ENCODE results near the gene CASZ1.
A peak's percentile ranks its signal among the peaks of the same experiment; 100 is the strongest.

Gene CASZ1

DNA sequence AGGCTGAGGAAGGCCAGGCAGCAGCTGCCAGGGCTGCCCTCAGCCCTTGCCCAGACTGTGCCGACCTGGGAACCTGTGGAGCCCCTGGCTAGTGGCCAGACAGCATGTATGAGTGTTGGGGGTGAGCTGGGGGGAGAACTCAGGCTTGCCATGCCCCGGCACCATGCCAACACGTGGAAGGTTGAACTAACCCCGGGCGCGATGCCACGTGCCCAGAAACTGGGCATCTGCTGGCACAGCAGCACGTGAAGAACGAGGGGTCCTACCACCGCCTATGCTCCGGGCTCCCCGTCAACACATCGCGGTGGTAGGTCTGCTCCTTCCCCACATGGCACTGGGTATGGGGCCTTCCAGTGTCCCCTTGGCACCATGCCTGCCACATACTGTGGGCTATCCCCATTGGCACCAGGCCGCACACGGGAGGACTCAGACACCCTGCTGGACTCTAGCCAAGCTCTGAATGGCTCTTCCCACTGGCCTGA lies 68.7 kb downstream of the CASZ1 start:
- DNase-seq (ENCODE audit: low read depth): no peak

GRCh38 chr1:10726355-10726754 lies 70.1 kb downstream of the CASZ1 start:
- DNase-seq (ENCODE audit: low read depth): no peak

- DNase-seq (ENCODE audit: low read depth): peak; percentile 26
Observed at GRCh38 chr1:10724948-10725847, 71.2 kb downstream of the CASZ1 start.

DNA sequence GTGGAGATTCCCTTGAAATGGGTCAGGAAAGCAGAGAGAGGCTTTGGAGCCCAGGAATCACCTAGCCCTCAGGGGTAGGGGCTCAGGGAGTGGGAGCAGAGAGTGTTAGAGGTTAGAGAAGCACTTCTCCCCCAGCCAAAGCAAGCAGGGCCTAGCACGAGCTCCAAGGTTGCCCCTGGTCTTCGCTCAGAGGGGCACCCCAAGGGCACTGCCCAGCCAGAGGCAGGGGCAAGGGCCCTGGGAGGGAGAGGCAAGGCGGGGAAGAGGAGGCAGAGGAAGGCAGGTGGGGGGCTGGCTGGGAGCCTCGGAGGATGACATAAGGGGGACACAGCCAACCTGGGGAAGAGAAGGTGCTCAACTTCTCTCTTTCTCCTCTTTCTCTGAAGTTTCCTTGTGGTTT lies 71.9 kb downstream of the CASZ1 start:
- DNase-seq (ENCODE audit: low read depth): no peak

GRCh38 chr1:10724052-10724494 lies 72.4 kb downstream of the CASZ1 start:
- DNase-seq (ENCODE audit: low read depth): no peak

DNA sequence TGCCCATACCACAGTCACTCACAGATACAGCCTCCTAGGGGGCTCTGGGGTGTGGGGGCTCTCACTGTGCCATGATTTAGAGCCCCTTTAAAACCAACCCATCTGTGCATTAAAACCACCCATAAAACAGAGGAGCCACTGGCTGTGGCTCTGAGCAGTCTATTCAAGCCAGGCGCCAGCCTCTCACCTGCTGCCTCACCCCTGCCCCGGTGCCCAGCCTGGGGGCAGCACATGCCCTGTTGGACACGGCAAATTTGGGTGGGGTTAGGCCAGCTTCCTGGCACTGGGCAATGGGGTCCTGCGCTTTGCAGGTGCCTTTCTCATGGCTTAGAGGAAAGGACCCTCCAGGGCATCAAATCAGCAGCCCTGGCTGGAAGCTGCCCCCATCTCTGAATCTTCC lies 73.1 kb downstream of the CASZ1 start:
- no peak for DNase-seq (ENCODE audit: low read depth)

GRCh38 chr1:10722803-10723202 lies 73.6 kb downstream of the CASZ1 start:
- DNase-seq (ENCODE audit: low read depth): no peak

DNA sequence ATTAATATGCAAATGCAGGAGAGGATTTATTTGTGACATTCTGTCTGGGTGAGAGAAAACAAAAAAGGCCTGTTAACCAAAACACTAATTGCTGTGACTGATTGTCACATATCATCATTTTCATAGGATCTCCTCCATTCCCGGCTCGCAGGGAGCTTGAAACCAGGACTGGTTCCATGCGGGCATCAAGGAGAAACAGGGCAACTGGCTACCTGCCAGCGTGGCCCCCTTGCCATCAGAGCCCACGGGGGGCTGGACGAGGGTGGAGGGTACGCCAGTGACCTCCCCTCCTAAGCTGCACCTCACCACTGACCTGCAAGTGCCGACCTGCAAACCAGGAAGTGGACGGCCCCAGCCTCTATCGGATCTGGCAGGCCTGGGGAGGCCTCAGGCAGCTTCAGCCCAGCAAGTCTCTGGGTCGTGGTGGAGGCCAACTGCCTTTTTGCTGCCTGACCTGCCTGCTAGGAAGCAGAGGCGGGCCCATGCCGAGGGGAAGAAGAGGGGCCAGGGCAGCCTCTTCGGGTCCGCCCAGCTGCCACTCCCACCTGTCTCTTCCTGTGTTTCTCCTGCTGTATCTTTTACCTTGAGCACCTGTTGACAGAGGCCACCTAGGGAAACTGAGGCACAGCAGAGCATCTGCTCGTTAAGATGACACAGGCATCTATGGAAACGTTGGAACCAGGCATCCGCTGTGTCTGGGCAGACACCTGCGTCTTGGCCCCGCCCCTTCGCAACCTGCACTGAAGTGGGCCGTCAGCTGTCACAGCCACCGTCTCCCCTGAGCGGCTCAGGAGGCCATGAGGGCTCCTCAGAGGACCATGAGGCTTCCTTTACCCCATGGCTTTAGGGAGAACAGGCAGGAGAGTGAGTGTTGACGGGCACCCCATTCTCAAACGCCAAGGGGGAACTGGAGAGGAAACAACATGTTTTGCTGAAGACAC lies 74.8 kb downstream of the CASZ1 start:
- no peak for DNase-seq (ENCODE audit: low read depth)

DNA sequence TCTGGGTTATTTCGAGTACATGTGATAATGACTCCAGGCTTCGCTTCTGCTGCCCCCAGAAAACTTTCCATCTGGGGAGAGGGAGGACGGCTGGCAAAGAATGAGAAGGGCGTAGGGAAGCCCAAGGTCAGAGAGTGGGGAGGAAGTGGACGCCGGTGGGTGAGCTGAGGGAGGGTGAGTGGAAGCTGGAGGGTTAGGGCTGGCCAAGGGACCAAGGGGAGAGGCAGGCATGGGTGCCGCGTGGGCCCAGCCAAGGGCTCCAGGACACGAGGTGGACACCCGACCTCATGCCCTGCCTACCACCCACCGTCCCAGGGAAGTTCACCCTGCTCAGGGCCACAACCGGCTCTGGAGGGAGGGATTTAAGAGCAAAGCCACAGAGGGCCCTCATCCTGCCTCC lies 75.8 kb downstream of the CASZ1 start:
- no peak for DNase-seq (ENCODE audit: low read depth)

- no peak for DNase-seq (ENCODE audit: low read depth)
Observed at GRCh38 chr1:10718083-10718415, 78.4 kb downstream of the CASZ1 start.

DNA sequence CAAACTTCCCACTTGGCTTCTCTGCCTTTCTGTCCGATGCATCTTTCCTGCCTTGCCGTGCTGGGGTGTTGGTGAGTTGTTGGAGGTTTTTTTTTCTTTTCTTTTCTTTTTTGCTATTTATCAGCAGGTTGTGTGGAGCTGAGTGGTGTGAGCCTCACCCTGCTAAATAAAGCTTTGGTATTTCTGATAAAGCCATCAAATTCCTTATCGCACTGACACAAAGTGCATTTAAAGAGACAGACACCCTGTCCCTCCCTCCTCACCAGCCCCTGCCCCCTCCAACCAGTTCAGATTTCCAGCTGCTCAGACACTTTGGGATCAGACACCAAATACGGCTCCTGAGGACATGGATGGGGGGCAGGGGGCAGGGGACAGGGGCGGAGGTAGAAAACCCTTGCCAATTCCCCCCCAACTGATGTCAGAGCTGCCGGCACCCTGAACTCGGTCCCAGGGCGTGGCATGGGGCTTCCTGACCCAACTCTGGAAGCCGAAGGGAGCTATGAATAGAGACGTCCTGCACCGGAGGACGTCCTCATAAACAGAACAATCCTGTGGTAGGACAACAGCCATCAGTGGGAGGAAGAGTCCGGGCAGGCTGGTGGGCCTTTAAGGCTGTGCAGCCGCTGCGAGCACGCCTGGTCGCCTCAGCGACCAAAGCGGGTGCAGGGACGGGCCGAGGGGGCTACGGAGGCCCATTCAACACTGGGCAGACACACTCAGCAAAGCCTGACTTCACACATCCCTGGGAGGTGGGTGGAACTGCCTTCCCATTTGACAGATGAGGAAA lies 79.0 kb downstream of the CASZ1 start:
- DNase-seq (ENCODE audit: low read depth): no peak

- DNase-seq (ENCODE audit: low read depth): no peak
Observed at GRCh38 chr1:10716840-10717239, 79.6 kb downstream of the CASZ1 start.

- no peak for DNase-seq (ENCODE audit: low read depth)
Observed at GRCh38 chr1:10714337-10715114, 81.9 kb downstream of the CASZ1 start.

GRCh38 chr1:10713614-10714013 lies 82.8 kb downstream of the CASZ1 start:
- DNase-seq (ENCODE audit: low read depth): no peak

- no peak for DNase-seq (ENCODE audit: low read depth)
Observed at GRCh38 chr1:10712568-10713362, 83.7 kb downstream of the CASZ1 start.

GRCh38 chr1:10710489-10710888 lies 86.0 kb downstream of the CASZ1 start:
- no peak for DNase-seq (ENCODE audit: low read depth)

DNA sequence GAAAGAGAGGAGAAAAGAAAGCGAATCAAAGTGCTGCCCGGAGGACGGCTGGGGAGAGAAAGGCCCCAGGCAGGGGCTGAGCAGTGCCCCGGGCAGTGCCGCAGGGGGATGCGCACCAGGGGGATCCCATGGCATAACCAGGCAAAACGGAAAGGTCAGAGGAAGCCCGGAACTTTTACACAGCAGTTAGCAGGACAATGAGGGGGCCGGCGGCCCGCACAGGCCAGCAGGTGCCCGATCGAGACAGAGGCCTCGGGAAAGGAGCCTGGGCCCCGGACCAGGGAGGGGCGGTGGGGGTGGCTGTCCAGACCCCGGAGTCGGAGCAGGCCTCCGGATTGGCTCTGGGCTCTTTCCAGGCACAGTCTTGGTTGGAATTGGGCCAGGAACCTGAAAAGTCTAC lies 86.8 kb downstream of the CASZ1 start:
- DNase-seq (ENCODE audit: low read depth): no peak

GRCh38 chr1:10709165-10709564 lies 87.3 kb downstream of the CASZ1 start:
- DNase-seq (ENCODE audit: low read depth): no peak

GRCh38 chr1:10708757-10709156 lies 87.7 kb downstream of the CASZ1 start:
- DNase-seq (ENCODE audit: low read depth): no peak

DNA sequence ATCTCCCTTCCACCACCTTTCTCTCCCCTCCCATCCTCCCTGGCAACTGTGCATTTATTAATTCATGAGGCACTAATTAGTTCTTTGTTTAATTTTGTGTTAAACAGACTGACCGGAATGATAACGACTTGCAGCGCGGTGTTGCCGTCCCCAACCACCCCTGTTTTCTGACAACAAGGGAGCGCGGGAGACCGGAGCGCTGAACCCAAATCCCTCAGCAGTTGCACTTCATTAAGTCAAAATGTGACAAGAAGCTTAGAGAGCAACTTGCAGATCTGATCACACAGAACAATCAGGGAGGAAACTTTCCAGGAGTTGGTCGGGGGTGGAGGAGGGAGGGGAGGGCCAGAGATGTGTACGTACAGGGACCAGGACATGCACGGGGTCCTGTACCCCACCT lies 89.2 kb downstream of the CASZ1 start:
- no peak for DNase-seq (ENCODE audit: low read depth)
